ENCODE results near the gene P3H2.

DNA sequence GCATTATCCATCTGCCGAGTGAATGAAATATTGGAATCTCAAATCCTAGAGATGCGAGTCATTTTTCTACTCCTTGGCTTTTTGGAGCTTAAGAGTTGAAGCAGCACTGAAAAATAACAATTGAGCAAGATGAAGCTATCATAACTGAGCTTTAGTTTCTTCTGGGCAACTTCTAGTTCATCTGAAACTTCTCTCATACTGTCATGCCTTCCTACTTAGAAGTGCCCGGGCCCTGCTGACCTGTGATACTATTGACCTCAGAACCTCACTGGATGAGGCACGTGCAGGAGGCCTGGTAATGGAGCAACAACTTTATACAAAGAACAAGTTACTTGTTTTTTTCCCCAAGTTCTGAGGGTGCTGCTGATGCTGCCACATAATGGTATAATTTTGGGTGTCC lies 48.5 kb upstream of the P3H2 start:
- TF ChIP-seq POLR2A (IDR thresholded peaks at IDR 0.05): no peak
- TF ChIP-seq, protein P1, sequence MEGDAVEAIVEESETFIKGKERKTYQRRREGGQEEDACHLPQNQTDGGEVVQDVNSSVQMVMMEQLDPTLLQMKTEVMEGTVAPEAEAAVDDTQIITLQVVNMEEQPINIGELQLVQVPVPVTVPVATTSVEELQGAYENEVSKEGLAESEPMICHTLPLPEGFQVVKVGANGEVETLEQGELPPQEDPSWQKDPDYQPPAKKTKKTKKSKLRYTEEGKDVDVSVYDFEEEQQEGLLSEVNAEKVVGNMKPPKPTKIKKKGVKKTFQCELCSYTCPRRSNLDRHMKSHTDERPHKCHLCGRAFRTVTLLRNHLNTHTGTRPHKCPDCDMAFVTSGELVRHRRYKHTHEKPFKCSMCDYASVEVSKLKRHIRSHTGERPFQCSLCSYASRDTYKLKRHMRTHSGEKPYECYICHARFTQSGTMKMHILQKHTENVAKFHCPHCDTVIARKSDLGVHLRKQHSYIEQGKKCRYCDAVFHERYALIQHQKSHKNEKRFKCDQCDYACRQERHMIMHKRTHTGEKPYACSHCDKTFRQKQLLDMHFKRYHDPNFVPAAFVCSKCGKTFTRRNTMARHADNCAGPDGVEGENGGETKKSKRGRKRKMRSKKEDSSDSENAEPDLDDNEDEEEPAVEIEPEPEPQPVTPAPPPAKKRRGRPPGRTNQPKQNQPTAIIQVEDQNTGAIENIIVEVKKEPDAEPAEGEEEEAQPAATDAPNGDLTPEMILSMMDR (IDR thresholded peaks at IDR 0.05): no peak
